Mammary epithelial cell (primary cell): Measurements from ENCODE around the gene PALD1.

Experiments
- CTCF ChIP-seq, 2 donors: IDR thresholded peaks in 1 of 2; conservative IDR thresholded peaks in 1 of 2; 2 replicates each; pipeline ENCODE4 v1.5.1; 2011 to 2012; ENCODE audit warnings: inconsistent platforms in 2 of 2, low read length in 2 of 2, mild to moderate bottlenecking in 2 of 2, control low read depth in 1 of 2, low read depth in 1 of 2; ENCODE audit not compliant: insufficient read depth in 1 of 2; ENCODE audit errors: extremely low read depth in 1 of 2
- EZH2 ChIP-seq: IDR thresholded peaks from 2 replicates; pipeline ENCODE4 v1.6.1; 2012; ENCODE audit warnings: low read length, inconsistent platforms, borderline replicate concordance

- TF ChIP-seq CTCF (conservative IDR thresholded peaks at IDR 0.05 in 1 of 2, IDR thresholded peaks at IDR 0.05 in 1 of 2; ENCODE audit: extremely low read depth in 1 of 2, insufficient read depth in 1 of 2, low read depth in 1 of 2, low read length in 2 of 2) (no peak), EZH2 (no peak)
Measured at GRCh38 chr10:70599791-70600190, 121.2 kb downstream of the PALD1 start.
